HG02973 (cell line): Measurements from ENCODE around the gene SELENOV.

Source experiments
- ATAC-seq: cut with Tn5 transposase; IDR thresholded peaks from one replicate; pipeline ENCODE4 v1.9.1; 2021; ENCODE audit warnings: moderate library complexity; ENCODE audit not compliant: unreplicated experiment

The SELENOV gene

GRCh38 chr19:39518975-39519374 is 4.0 kb downstream of the SELENOV start:
- no peak for ATAC-seq

GRCh38 chr19:39520541-39521484 is 5.9 kb downstream of the SELENOV start:
- no peak for ATAC-seq

- no peak for ATAC-seq
These were observed 9.6 kb downstream of the SELENOV start for GRCh38 chr19:39524495-39524894.

- ATAC-seq, result no peak
These were observed 10.3 kb downstream of the SELENOV start for GRCh38 chr19:39525205-39525604.

GRCh38 chr19:39531834-39532232 is 16.9 kb downstream of the SELENOV start:
- no peak for ATAC-seq

GRCh38 chr19:39532233-39533002 is 17.5 kb downstream of the SELENOV start, which contains the start of gene EID2B:
Gene EID2B, minus strand, starts transcription at chr19:39532852. Its CDS starts 50 bp downstream, at chr19:39532802.
- peak; percentile 79 for ATAC-seq

- ATAC-seq, result peak; percentile 14
These were observed 18.1 kb downstream of the SELENOV start for GRCh38 chr19:39533003-39533512.

GRCh38 chr19:39533791-39534190 is 18.9 kb downstream of the SELENOV start:
- ATAC-seq, result no peak

- ATAC-seq, result peak; percentile 9
These were observed 24.2 kb downstream of the SELENOV start for GRCh38 chr19:39539165-39539517.

GRCh38 chr19:39539518-39540332 is 24.8 kb downstream of the SELENOV start, which contains the start of gene EID2:
Gene EID2, minus strand, starts transcription at chr19:39540161. Its CDS starts 82 bp downstream, at chr19:39540079.
- ATAC-seq, result peak; percentile 74

GRCh38 chr19:39540333-39540673 is 25.4 kb downstream of the SELENOV start:
- no peak for ATAC-seq

- ATAC-seq, result no peak
These were observed 27.3 kb downstream of the SELENOV start for GRCh38 chr19:39542206-39542605.

GRCh38 chr19:39543477-39543857 is 28.5 kb downstream of the SELENOV start:
- ATAC-seq, result no peak

- ATAC-seq, result no peak
These were observed 29.4 kb downstream of the SELENOV start for GRCh38 chr19:39544226-39544903.

GRCh38 chr19:39544911-39545310 is 30.0 kb downstream of the SELENOV start:
- ATAC-seq, result no peak

- ATAC-seq, result no peak
These were observed 31.7 kb downstream of the SELENOV start for GRCh38 chr19:39546599-39546998.

GRCh38 chr19:39550197-39550596 is 35.3 kb downstream of the SELENOV start:
- ATAC-seq, result no peak

- ATAC-seq, result no peak
These were observed 38.2 kb downstream of the SELENOV start for GRCh38 chr19:39553082-39553652.

GRCh38 chr19:39554701-39555311 is 39.9 kb downstream of the SELENOV start:
- ATAC-seq, result no peak
